ENCODE data around the gene ARID1B. TPM values are rescaled to one million over a fixed set of nuclear protein-coding genes. Genes with fewer than 3 reads are reported as not detected.
"Not testable (repeated sequence)": the region's sequence is repeated elsewhere in the genome, so short reads cannot be mapped to it uniquely, and the experiment has no call there.

The ARID1B gene
- total RNA-seq, 2 donors from 2014 or later, result 92.3 to 129 TPM

GRCh38 chr6:156971153-156971885, 194.1 kb downstream of the ARID1B start:
- Mint-ChIP-seq H3K36me3 (no peaks in the 10 kb centered on the region), H3K9me3 (no peaks in the 10 kb centered on the region), H3K27me3 (no peaks in the 10 kb centered on the region), H3K27ac (no peak overlapping the region), H3K4me3 (no peak overlapping the region), H3K4me1 (ENCODE audit: low read depth in 2 of 2) (peaks cover 36 to 37% of the 10 kb centered on the region in 2 donors)
- ATAC-seq (no peak), DNase-seq (ENCODE audit: low spot score) (no peak)

- H3K27me3 Mint-ChIP-seq, result no peaks in the 10 kb centered on the region
- no peaks in the 10 kb centered on the region for H3K36me3 Mint-ChIP-seq
- H3K4me1 Mint-ChIP-seq (ENCODE audit: low read depth in 2 of 2), result peaks cover 33 to 39% of the 10 kb centered on the region in 2 donors
- no peak overlapping the region for H3K27ac Mint-ChIP-seq
- ATAC-seq (no peak), DNase-seq (ENCODE audit: low spot score) (no peak)
- no peak overlapping the region for H3K4me3 Mint-ChIP-seq
- H3K9me3 Mint-ChIP-seq, result no peaks in the 10 kb centered on the region
These were observed 195.0 kb downstream of the ARID1B start for GRCh38 chr6:156972145-156972544.

- H3K4me3 Mint-ChIP-seq, result no peak overlapping the region
- ATAC-seq (no peak), DNase-seq (ENCODE audit: low spot score) (no peak)
- no peaks in the 10 kb centered on the region for H3K27me3 Mint-ChIP-seq
- peaks cover 45 to 46% of the 10 kb centered on the region in 2 donors for H3K4me1 Mint-ChIP-seq (ENCODE audit: low read depth in 2 of 2)
- H3K9me3 Mint-ChIP-seq, result no peaks in the 10 kb centered on the region
- no peaks in the 10 kb centered on the region for H3K36me3 Mint-ChIP-seq
- H3K27ac Mint-ChIP-seq, result peak overlapping the region in 1 of 2 donors; percentile 15
These were observed 197.7 kb downstream of the ARID1B start for GRCh38 chr6:156974830-156975261.

- H3K36me3 Mint-ChIP-seq, result no peaks in the 10 kb centered on the region
- H3K27ac Mint-ChIP-seq, result peak overlapping the region in 1 of 2 donors; percentile 71
- ATAC-seq, result no peak
- no peak for DNase-seq (ENCODE audit: low spot score)
- no peaks in the 10 kb centered on the region for H3K27me3 Mint-ChIP-seq
- H3K9me3 Mint-ChIP-seq, result no peaks in the 10 kb centered on the region
- peak overlapping the region; percentile 64 for H3K4me3 Mint-ChIP-seq
- peaks cover 45 to 46% of the 10 kb centered on the region in 2 donors for H3K4me1 Mint-ChIP-seq (ENCODE audit: low read depth in 2 of 2)
These were observed 198.2 kb downstream of the ARID1B start for GRCh38 chr6:156975414-156975813.

- Mint-ChIP-seq H3K27ac (peak overlapping the region in 1 of 2 donors; percentile 71), H3K4me3 (peak overlapping the region; percentile 64), H3K4me1 (ENCODE audit: low read depth in 2 of 2) (peaks cover 49 to 54% of the 10 kb centered on the region in 2 donors), H3K36me3 (no peaks in the 10 kb centered on the region), H3K9me3 (no peaks in the 10 kb centered on the region), H3K27me3 (no peaks in the 10 kb centered on the region)
- DNase-seq (ENCODE audit: low spot score) (no peak), ATAC-seq (peak; percentile 20 to 63)
These were observed 199.3 kb downstream of the ARID1B start for GRCh38 chr6:156976216-156977127.

- H3K27ac Mint-ChIP-seq, result peak overlapping the region in 1 of 2 donors; percentile 39
- no peak overlapping the region for H3K4me3 Mint-ChIP-seq
- H3K9me3 Mint-ChIP-seq, result no peaks in the 10 kb centered on the region
- H3K4me1 Mint-ChIP-seq (ENCODE audit: low read depth in 2 of 2), result peaks cover 61 to 63% of the 10 kb centered on the region in 2 donors
- no peaks in the 10 kb centered on the region for H3K36me3 Mint-ChIP-seq
- DNase-seq (ENCODE audit: low spot score) (no peak), ATAC-seq (no peak)
- H3K27me3 Mint-ChIP-seq, result no peaks in the 10 kb centered on the region
These were observed 200.5 kb downstream of the ARID1B start for GRCh38 chr6:156977527-156978291.

- DNase-seq (ENCODE audit: low spot score), result no peak
- H3K4me1 Mint-ChIP-seq (ENCODE audit: low read depth in 2 of 2), result peaks cover 66% of the 10 kb centered on the region in 2 donors
These were observed 201.8 kb downstream of the ARID1B start for GRCh38 chr6:156978948-156979347.

GRCh38 chr6:156980515-156980914, 203.3 kb downstream of the ARID1B start:
- Mint-ChIP-seq H3K27me3 (no peaks in the 10 kb centered on the region), H3K27ac (no peak overlapping the region)

More at GRCh38 chr6:156978948-156979347, 201.8 kb downstream of the ARID1B start:
- Mint-ChIP-seq H3K4me3 (no peak overlapping the region), H3K27ac (no peak overlapping the region), H3K36me3 (no peaks in the 10 kb centered on the region), H3K9me3 (no peaks in the 10 kb centered on the region), H3K27me3 (no peaks in the 10 kb centered on the region)
- no peak for ATAC-seq

GRCh38 chr6:156980948-156981347, 203.8 kb downstream of the ARID1B start:
- peaks cover 63 to 64% of the 10 kb centered on the region in 2 donors for H3K4me1 Mint-ChIP-seq (ENCODE audit: low read depth in 2 of 2)
- H3K36me3 Mint-ChIP-seq, result no peaks in the 10 kb centered on the region
- DNase-seq (ENCODE audit: low spot score), result no peak
- H3K4me3 Mint-ChIP-seq, result no peak overlapping the region
- H3K27ac Mint-ChIP-seq, result no peak overlapping the region
- H3K27me3 Mint-ChIP-seq, result no peaks in the 10 kb centered on the region
- no peaks in the 10 kb centered on the region for H3K9me3 Mint-ChIP-seq
- ATAC-seq, result no peak

More at GRCh38 chr6:156980515-156980914, 203.3 kb downstream of the ARID1B start:
- no peak for DNase-seq (ENCODE audit: low spot score)
- peaks cover 67 to 68% of the 10 kb centered on the region in 2 donors for H3K4me1 Mint-ChIP-seq (ENCODE audit: low read depth in 2 of 2)
- no peak for ATAC-seq
- H3K9me3 Mint-ChIP-seq, result no peaks in the 10 kb centered on the region
- H3K36me3 Mint-ChIP-seq, result no peaks in the 10 kb centered on the region
- H3K4me3 Mint-ChIP-seq, result no peak overlapping the region

- Mint-ChIP-seq H3K27ac (peak overlapping the region in 1 of 2 donors; percentile 36), H3K36me3 (no peaks in the 10 kb centered on the region), H3K27me3 (no peaks in the 10 kb centered on the region), H3K4me3 (no peak overlapping the region), H3K9me3 (no peaks in the 10 kb centered on the region), H3K4me1 (ENCODE audit: low read depth in 2 of 2) (peaks cover 54 to 60% of the 10 kb centered on the region in 2 donors)
- ATAC-seq (no peak), DNase-seq (ENCODE audit: low spot score) (no peak)
These were observed 205.0 kb downstream of the ARID1B start for GRCh38 chr6:156982168-156982567.

GRCh38 chr6:156982864-156983263, 205.7 kb downstream of the ARID1B start:
- ATAC-seq; DNase-seq (ENCODE audit: low spot score); H3K4me3 Mint-ChIP-seq; H3K27me3 Mint-ChIP-seq; H3K9me3 Mint-ChIP-seq; H3K36me3 Mint-ChIP-seq: not testable (repeated sequence)
- Mint-ChIP-seq H3K4me1 (ENCODE audit: low read depth in 2 of 2) (peaks cover 50 to 58% of the 10 kb centered on the region in 2 donors), H3K27ac (peak overlapping the region in 1 of 2 donors; percentile 36)

GRCh38 chr6:156984178-156984738, 207.1 kb downstream of the ARID1B start:
- peaks cover 51 to 56% of the 10 kb centered on the region in 2 donors for H3K4me1 Mint-ChIP-seq (ENCODE audit: low read depth in 2 of 2)
- H3K36me3 Mint-ChIP-seq, result no peaks in the 10 kb centered on the region
- peak overlapping the region; percentile 9 to 31 for H3K27ac Mint-ChIP-seq
- DNase-seq (ENCODE audit: low spot score) (no peak), ATAC-seq (peak; percentile 53 to 62)
- no peaks in the 10 kb centered on the region for H3K9me3 Mint-ChIP-seq
- peak overlapping the region; percentile 10 for H3K4me3 Mint-ChIP-seq
- no peaks in the 10 kb centered on the region for H3K27me3 Mint-ChIP-seq

GRCh38 chr6:156985309-156985708, 208.1 kb downstream of the ARID1B start:
- peaks cover 50 to 56% of the 10 kb centered on the region in 2 donors for H3K4me1 Mint-ChIP-seq (ENCODE audit: low read depth in 2 of 2)
- no peak for ATAC-seq

More at GRCh38 chr6:156985309-156985708, 208.1 kb downstream of the ARID1B start:
- H3K27ac Mint-ChIP-seq, result no peak overlapping the region
- no peak overlapping the region for H3K4me3 Mint-ChIP-seq
- no peaks in the 10 kb centered on the region for H3K9me3 Mint-ChIP-seq
- no peaks in the 10 kb centered on the region for H3K27me3 Mint-ChIP-seq
- H3K36me3 Mint-ChIP-seq, result no peaks in the 10 kb centered on the region
- DNase-seq (ENCODE audit: low spot score), result no peak

Data from natural killer cell treated with Interleukin-12 subunit alpha and Interleukin-12 subunit beta and Interleukin-15 and Interleukin-18, amount 100 ng/mL, for 72 hours (primary cell).